Activated CD4-positive, alpha-beta T cell treated with anti-CD3 and anti-CD28 coated beads for 36 hours (primary cell): ENCODE measurements around the gene SPPL2B. TPM values are rescaled to one million over a fixed set of nuclear protein-coding genes. Genes with fewer than 3 reads are reported as not detected.

ENCODE experiments used
- ATAC-seq: fragments of 200-7000 bp; cut with Tn5 transposase; one replicate; pipeline ENCODE4 v1.10.0; 2021; ENCODE audit warnings: mild to moderate bottlenecking, moderate library complexity
- CTCF ChIA-PET: fragments of 350-600 bp; sonication (Branson Sonifier 250); formaldehyde crosslinking; loops from one replicate; lab custom pipeline; 2021; ENCODE audit warnings: antibody characterized with exemption; lab: Charles Lee
- POLR2A ChIA-PET: fragments of 350-600 bp; sonication (Branson Sonifier 250); formaldehyde crosslinking; loops from one replicate; lab custom pipeline; 2021; ENCODE audit warnings: antibody characterized with exemption, inconsistent platforms; lab: Charles Lee
- DNase-seq: peaks from one replicate; pipeline ENCODE4 v3.0.0-alpha.2; 2020
- H3K27ac Mint-ChIP-seq: one replicate; pipeline ENCODE4 v1.8.0; 2021; ENCODE audit warnings: mixed read lengths
- H3K27me3 Mint-ChIP-seq: one replicate; pipeline ENCODE4 v1.8.0; 2021; ENCODE audit warnings: mixed read lengths
- H3K36me3 Mint-ChIP-seq: one replicate; pipeline ENCODE4 v1.8.0; 2021; ENCODE audit warnings: low read depth, mixed read lengths
- H3K4me1 Mint-ChIP-seq: one replicate; pipeline ENCODE4 v1.8.0; 2021; ENCODE audit warnings: mixed read lengths
- H3K4me3 Mint-ChIP-seq: one replicate; pipeline ENCODE4 v1.8.0; 2021; ENCODE audit warnings: mild to moderate bottlenecking, moderate library complexity, mixed read lengths
- H3K9me3 Mint-ChIP-seq: one replicate; pipeline ENCODE4 v1.8.0; 2021; ENCODE audit warnings: low read depth, mixed read lengths
- intact Hi-C, 2 experiments: fragments of 100-400 bp; cut with DNase I in 1 of 2; cut with micrococcal nuclease in 1 of 2; formaldehyde crosslinking; loops; one replicate each; pipeline versions ENCODE4 v1.14.2 to v1.15.1; 2022 to 2024; cut with DNase I, micrococcal nuclease
- total RNA-seq, 2 experiments: library from RNA; stranded (reverse); gene quantifications; one replicate each; pipeline ENCODE4 v1.2.3, GENCODE V29; 2021

SPPL2B gene
- total RNA-seq, 2 experiments from 2014 or later = 37.7 to 48.5 TPM

DNA sequence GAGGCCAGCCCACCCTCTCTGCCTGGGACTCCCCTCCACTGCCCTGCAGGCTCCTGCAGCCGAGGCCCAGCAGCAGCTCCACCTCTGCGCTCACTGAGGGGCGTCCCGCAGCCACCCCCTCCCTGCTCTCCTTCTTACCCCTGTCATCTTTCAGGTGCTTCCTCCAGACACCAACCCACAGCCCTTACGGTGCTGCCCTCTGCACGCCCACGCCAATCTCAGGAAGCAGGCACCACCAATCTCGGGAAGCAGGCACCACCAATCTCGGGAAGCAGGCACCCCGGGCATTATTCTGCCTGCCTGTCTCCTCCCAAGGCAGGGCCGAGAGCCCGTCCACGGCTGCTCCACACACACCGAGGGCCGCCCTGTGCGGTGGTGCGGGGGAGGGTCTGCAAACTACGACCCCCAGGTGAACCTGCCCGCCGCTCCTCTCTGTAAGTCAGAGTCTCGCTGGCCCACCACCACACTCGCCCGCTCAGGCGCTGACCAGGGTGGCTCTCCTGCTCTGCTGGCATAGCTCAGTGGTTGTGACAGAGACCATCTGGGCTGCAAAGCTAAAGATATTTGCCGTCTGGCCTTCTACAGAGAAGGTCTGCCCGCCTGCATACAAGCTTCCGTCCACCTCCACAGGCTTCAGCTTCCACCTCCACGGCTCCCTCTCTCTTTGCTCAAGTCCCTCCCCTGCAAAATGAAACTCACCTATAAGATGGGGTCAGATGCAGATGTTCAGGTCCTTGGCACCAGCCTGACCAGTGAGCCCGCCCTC lies 3.0 kb upstream of the SPPL2B start:
- Mint-ChIP-seq H3K4me3 (peak overlapping the region; percentile 98), H3K27ac (peak overlapping the region; percentile 21), H3K36me3 (peaks cover 35% of the 10 kb centered on the region), H3K27me3 (no peaks in the 10 kb centered on the region), H3K4me1 (peaks cover 46% of the 10 kb centered on the region), H3K9me3 (no peaks in the 10 kb centered on the region)
- CTCF ChIA-PET = interaction anchor here (0.5 to 1.0 kb wide), 3 partner anchors 55 to 67 kb away, joined by 3 read pairs; no protein-coding TSS in a partner anchor
- intact Hi-C loops = loop anchor here in 1 of 2 experiments (5.0 kb wide), 2 partner anchors 308 to 1182 kb away; partner anchors contain the start of genes BTBD2 and FZR1
- ATAC-seq (no peak), DNase-seq (no peak)
- POLR2A ChIA-PET = interaction anchor here (0.5 kb wide), 2 partner anchors 11 to 67 kb away, joined by 3 to 6 read pairs; no protein-coding TSS in a partner anchor

DNA sequence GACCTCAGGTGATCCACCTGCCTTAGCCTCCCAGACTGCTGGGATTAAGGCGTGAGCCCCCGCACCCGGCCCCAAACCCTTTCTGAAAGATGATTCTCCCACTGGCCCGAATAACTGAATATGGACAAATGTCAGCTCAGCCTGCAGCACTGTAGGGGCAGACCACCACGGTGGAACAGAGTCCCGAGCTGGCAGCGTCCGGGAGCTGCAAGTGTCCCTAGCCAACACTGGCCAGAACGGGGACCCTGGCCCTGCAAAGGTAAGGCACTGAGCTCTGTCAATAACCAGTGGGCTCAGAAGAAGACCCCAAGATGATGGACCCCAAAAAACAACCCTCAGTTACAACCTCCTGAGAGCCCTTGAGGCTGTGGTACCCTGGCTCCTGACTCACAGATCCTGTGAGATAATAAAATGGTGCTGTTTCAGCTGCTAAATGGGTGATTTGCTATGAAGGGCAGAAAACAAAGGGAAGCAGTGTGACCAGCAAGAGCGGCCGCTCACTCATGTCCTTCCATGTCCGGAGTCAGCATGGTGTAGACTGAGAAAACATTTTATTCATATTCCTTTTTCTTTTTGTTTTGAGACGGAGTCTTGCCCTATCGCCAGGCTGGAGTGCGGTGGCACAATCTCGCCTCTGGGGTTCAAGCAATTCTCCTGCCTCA lies 1.7 kb upstream of the SPPL2B start:
- Mint-ChIP-seq H3K27ac (peak overlapping the region; percentile 99), H3K4me1 (peaks cover 57% of the 10 kb centered on the region), H3K36me3 (peaks cover 35% of the 10 kb centered on the region), H3K4me3 (peak overlapping the region; percentile 98), H3K9me3 (no peaks in the 10 kb centered on the region), H3K27me3 (no peaks in the 10 kb centered on the region)
- CTCF ChIA-PET = interaction anchor here (0.7 to 1.1 kb wide), 4 partner anchors 31 to 322 kb away, joined by 3 to 4 read pairs (median 4); no protein-coding TSS in a partner anchor
- intact Hi-C loops = loop anchor here in 1 of 2 experiments (5.0 kb wide), 2 partner anchors 310 to 1180 kb away; partner anchors contain the start of genes BTBD2 and FZR1
- ATAC-seq = no peak
- no peak for DNase-seq
- POLR2A ChIA-PET = interaction anchor here (1.0 kb wide), 1 partner anchor 151 kb away, joined by 3 read pairs; no protein-coding TSS in a partner anchor

DNA sequence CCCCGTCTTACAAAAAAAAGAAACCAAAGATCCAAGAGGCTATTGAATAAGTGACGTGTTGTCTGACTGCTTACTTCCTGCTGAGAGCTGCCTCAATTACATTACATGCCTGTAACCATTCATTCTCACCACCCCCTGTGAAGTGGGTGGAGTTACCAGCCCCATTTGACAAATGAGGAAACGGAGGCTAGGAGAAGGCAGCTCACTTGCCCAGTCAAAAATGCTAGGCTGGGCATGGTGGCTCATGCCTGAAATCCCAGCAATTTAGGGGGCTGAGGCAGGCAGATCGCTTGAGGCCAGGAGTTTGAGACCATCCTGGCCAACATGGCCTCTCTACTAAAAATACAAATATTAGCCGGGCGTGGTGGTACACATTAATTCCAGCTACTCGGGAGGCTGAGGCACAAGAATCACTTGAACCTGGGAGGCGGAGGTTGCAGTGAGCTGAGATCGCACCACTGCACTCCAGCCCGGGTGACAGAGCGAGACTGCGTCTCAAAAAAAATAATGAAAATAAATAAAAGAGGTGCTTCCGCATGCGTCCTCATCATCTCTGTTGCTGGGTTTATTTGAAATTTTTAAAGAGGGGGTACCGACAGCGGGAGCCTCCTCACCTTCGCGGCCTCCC lies 597 bp upstream of the SPPL2B start:
- H3K36me3 Mint-ChIP-seq = peaks cover 34% of the 10 kb centered on the region
- H3K27ac Mint-ChIP-seq = peak overlapping the region; percentile 99
- H3K4me3 Mint-ChIP-seq = peak overlapping the region; percentile 98
- H3K4me1 Mint-ChIP-seq = peaks cover 65% of the 10 kb centered on the region
- ATAC-seq (peak; percentile 79), DNase-seq (peak; percentile 69)
- H3K9me3 Mint-ChIP-seq = no peaks in the 10 kb centered on the region
- ChIA-PET POLR2A (interaction anchor here (0.6 to 1.1 kb wide), 5 partner anchors 17 to 900 kb away, joined by 3 to 7 read pairs (median 4); no protein-coding TSS in a partner anchor), CTCF (interaction anchor here (0.6 to 1.5 kb wide), 6 partner anchors 12 to 321 kb away, joined by 3 to 4 read pairs (median 4); no protein-coding TSS in a partner anchor)
- intact Hi-C loops = loop anchor here in 1 of 2 experiments (1.0 to 5.0 kb wide), 10 partner anchors 55 to 1179 kb away; partner anchors contain the start of genes AP3D1, BTBD2, FZR1 and IZUMO4
- H3K27me3 Mint-ChIP-seq = no peaks in the 10 kb centered on the region

DNA sequence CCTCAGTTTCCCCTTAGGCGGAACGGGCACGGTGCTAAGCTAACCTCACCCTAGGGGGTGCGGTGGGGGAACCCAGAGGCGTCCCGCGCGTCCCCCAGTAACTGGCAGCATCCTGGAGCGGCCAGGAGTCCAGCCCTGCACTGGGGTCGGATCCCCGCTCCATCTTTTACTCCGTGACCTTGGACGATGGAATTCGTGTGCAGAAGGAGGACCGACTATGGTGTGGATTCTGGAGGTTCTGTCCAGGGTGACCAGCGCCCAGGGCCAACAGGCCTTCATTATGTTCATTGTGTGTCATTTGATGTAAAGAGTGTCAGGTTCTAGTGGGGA lies 630 bp downstream of the SPPL2B start:
- H3K4me1 Mint-ChIP-seq = peaks cover 69% of the 10 kb centered on the region
- ATAC-seq (no peak), DNase-seq (no peak)
- POLR2A ChIA-PET = no interaction called here
- H3K36me3 Mint-ChIP-seq = peaks cover 31% of the 10 kb centered on the region
- peak overlapping the region; percentile 85 for H3K27ac Mint-ChIP-seq
- H3K27me3 Mint-ChIP-seq = no peaks in the 10 kb centered on the region
- CTCF ChIA-PET = no interaction called here
- H3K9me3 Mint-ChIP-seq = no peaks in the 10 kb centered on the region
- intact Hi-C loops = loop anchor here in 1 of 2 experiments (2.0 to 5.0 kb wide), 4 partner anchors 128 to 1178 kb away; partner anchors contain the start of genes BTBD2, FZR1 and LMNB2
- peak overlapping the region; percentile 98 for H3K4me3 Mint-ChIP-seq

GRCh38 chr19:2329501-2329916 lies 1.0 kb downstream of the SPPL2B start:
- Mint-ChIP-seq H3K36me3 (peaks cover 29% of the 10 kb centered on the region), H3K9me3 (no peaks in the 10 kb centered on the region), H3K4me1 (peaks cover 66% of the 10 kb centered on the region), H3K4me3 (peak overlapping the region; percentile 98), H3K27ac (peak overlapping the region; percentile 85), H3K27me3 (no peaks in the 10 kb centered on the region)
- intact Hi-C loops = loop anchor here in 1 of 2 experiments (2.0 to 5.0 kb wide), 4 partner anchors 127 to 1178 kb away; partner anchors contain the start of genes BTBD2, FZR1 and LMNB2
- DNase-seq (no peak), ATAC-seq (no peak)
- ChIA-PET CTCF (interaction anchor here (0.5 kb wide), 1 partner anchor 76 kb away, joined by 3 read pairs; no protein-coding TSS in a partner anchor), POLR2A (no interaction called here)

- Mint-ChIP-seq H3K4me3 (no peak overlapping the region), H3K27ac (no peak overlapping the region), H3K36me3 (peaks cover 28% of the 10 kb centered on the region), H3K4me1 (peaks cover 61% of the 10 kb centered on the region), H3K27me3 (no peaks in the 10 kb centered on the region), H3K9me3 (no peaks in the 10 kb centered on the region)
- intact Hi-C loops = no loop called here
- no peak for DNase-seq
- ATAC-seq = no peak
- ChIA-PET POLR2A (no interaction called here), CTCF (interaction anchor here (0.6 kb wide), 1 partner anchor 127 kb away, joined by 3 read pairs; no protein-coding TSS in a partner anchor)
Measured at GRCh38 chr19:2330255-2330631, 1.8 kb downstream of the SPPL2B start.

- Mint-ChIP-seq H3K9me3 (peaks cover 2% of the 10 kb centered on the region), H3K36me3 (peaks cover 27% of the 10 kb centered on the region), H3K4me3 (no peak overlapping the region), H3K4me1 (peaks cover 57% of the 10 kb centered on the region), H3K27ac (no peak overlapping the region), H3K27me3 (no peaks in the 10 kb centered on the region)
- ChIA-PET CTCF (interaction anchor here (0.6 kb wide), 1 partner anchor 126 kb away, joined by 3 read pairs; no protein-coding TSS in a partner anchor), POLR2A (no interaction called here)
- DNase-seq (no peak), ATAC-seq (no peak)
- intact Hi-C loops = no loop called here
Measured at GRCh38 chr19:2330632-2331284, 2.3 kb downstream of the SPPL2B start.

DNA sequence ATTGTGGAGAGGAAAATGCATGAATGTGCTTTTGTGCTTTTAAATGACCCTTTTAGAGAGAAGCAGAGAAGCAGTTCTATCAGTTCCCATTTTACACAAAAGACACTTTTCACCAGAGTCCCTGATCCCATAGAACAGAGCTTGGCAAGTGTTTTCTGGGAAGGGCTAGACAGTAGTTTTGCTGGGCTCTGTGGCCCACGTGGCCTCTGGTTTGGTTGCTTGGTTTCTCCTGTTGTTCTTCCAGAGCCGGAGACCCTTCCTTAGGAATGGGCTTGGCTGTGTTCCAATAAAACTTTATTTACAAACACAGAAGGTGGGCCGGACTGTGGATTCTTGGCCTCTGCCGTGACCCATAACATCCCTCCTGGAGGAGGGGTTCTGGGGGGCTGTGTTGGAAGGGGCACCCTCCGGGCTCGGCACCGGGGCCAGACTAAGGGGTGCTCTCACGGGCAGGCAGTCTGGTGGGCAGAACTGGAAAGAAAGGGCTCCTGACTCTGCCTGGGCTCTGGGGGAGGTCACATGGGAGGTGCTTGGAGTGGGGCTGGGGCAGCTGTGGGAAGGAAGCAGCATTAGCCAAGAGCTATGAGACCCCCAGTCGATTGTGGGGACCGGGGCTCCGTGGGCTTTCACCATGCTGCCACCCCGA lies 3.2 kb downstream of the SPPL2B start:
- peak overlapping the region; percentile 76 for H3K27ac Mint-ChIP-seq
- peaks cover 52% of the 10 kb centered on the region for H3K4me1 Mint-ChIP-seq
- H3K36me3 Mint-ChIP-seq = peaks cover 23% of the 10 kb centered on the region
- DNase-seq = no peak
- H3K27me3 Mint-ChIP-seq = no peaks in the 10 kb centered on the region
- ChIA-PET POLR2A (no interaction called here), CTCF (interaction anchor here (0.7 kb wide), 1 partner anchor 96 kb away, joined by 3 read pairs; the partner anchor contains the start of gene TIMM13)
- peaks cover 7% of the 10 kb centered on the region for H3K9me3 Mint-ChIP-seq
- no peak for ATAC-seq
- intact Hi-C loops = no loop called here
- no peak overlapping the region for H3K4me3 Mint-ChIP-seq

- peak; percentile 23 for ATAC-seq
- ChIA-PET POLR2A (no interaction called here), CTCF (interaction anchor here (0.7 to 1.1 kb wide), 2 partner anchors 15 to 95 kb away, joined by 3 to 4 read pairs; partner anchors contain the start of gene TIMM13)
- peak; percentile 63 for DNase-seq
- peaks cover 18% of the 10 kb centered on the region for H3K36me3 Mint-ChIP-seq
- H3K9me3 Mint-ChIP-seq = peaks cover 7% of the 10 kb centered on the region
- no peaks in the 10 kb centered on the region for H3K27me3 Mint-ChIP-seq
- H3K4me3 Mint-ChIP-seq = peak overlapping the region; percentile 21
- H3K4me1 Mint-ChIP-seq = peaks cover 44% of the 10 kb centered on the region
- peak overlapping the region; percentile 76 for H3K27ac Mint-ChIP-seq
- intact Hi-C loops = no loop called here
Measured at GRCh38 chr19:2332341-2333026, 4.0 kb downstream of the SPPL2B start.
